Neutrophil (primary cell): Measurements from ENCODE around the gene TMEM170A.

Experiments
- H3K27ac ChIP-seq: fragments of 200-600 bp; sonication (generic); 2 replicates; pipeline ENCODE4 v1.5.1; 2016; ENCODE audit warnings: mild to moderate bottlenecking, moderate library complexity
- H3K27me3 ChIP-seq: fragments of 200-600 bp; sonication (generic); 2 replicates; pipeline ENCODE4 v1.6.0; 2016; ENCODE audit warnings: mild to moderate bottlenecking
- H3K36me3 ChIP-seq: fragments of 200-600 bp; sonication (generic); 2 replicates; pipeline ENCODE4 v1.5.1; 2017
- H3K4me1 ChIP-seq, 2 experiments: fragments of 200-600 bp in 1 of 2; sonication (generic) in 1 of 2; 1 replicate in 1 of 2; 2 replicates in 1 of 2; pipeline versions ENCODE4 v1.5.1 to v1.6.1; 2013 to 2016; ENCODE audit warnings: low read depth in 1 of 2, low read length in 1 of 2, mild to moderate bottlenecking in 1 of 2, moderate library complexity in 1 of 2; ENCODE audit not compliant: control insufficient read depth in 1 of 2, insufficient read depth in 1 of 2
- H3K4me3 ChIP-seq, 2 experiments: fragments of 200-600 bp in 1 of 2; sonication (generic) in 1 of 2; 1 replicate in 1 of 2; 2 replicates in 1 of 2; pipeline ENCODE4 v1.5.1; 2013 to 2016; ENCODE audit warnings: low read depth in 1 of 2, low read length in 1 of 2, mild to moderate bottlenecking in 1 of 2, moderate library complexity in 1 of 2
- H3K9me3 ChIP-seq: fragments of 200-600 bp; sonication (generic); 2 replicates; pipeline ENCODE4 v1.5.1; 2016
- CTCF ChIP-seq: fragments of 200-600 bp; sonication (generic); IDR thresholded peaks from 2 replicates; pipeline ENCODE4 v1.5.1; 2016; ENCODE audit warnings: antibody characterized with exemption

The TMEM170A gene

GRCh38 chr16:75483222-75483621 is 18.7 kb upstream of the TMEM170A start:
- no peaks in the 10 kb centered on the region for H3K4me1 ChIP-seq
- no peaks in the 10 kb centered on the region for H3K36me3 ChIP-seq
- H3K9me3 ChIP-seq: no peaks in the 10 kb centered on the region
- H3K27me3 ChIP-seq: no peaks in the 10 kb centered on the region
- no peak for TF ChIP-seq CTCF
- H3K4me3 ChIP-seq: no peak overlapping the region
- H3K27ac ChIP-seq: no peak overlapping the region

GRCh38 chr16:75482434-75483205 is 18.1 kb upstream of the TMEM170A start:
- Histone ChIP-seq H3K27ac (no peak overlapping the region), H3K36me3 (no peaks in the 10 kb centered on the region)

GRCh38 chr16:75481475-75481874 is 17.0 kb upstream of the TMEM170A start:
- no peak overlapping the region for H3K4me3 ChIP-seq
- no peaks in the 10 kb centered on the region for H3K36me3 ChIP-seq
- H3K4me1 ChIP-seq: no peaks in the 10 kb centered on the region
- H3K27me3 ChIP-seq: peaks cover 7% of the 10 kb centered on the region
- H3K9me3 ChIP-seq: no peaks in the 10 kb centered on the region
- H3K27ac ChIP-seq: no peak overlapping the region
- TF ChIP-seq CTCF: no peak

More at GRCh38 chr16:75482434-75483205, 18.1 kb upstream of the TMEM170A start:
- H3K9me3 ChIP-seq: no peaks in the 10 kb centered on the region
- peaks cover 2% of the 10 kb centered on the region for H3K27me3 ChIP-seq
- H3K4me3 ChIP-seq: no peak overlapping the region
- no peaks in the 10 kb centered on the region for H3K4me1 ChIP-seq
- no peak for TF ChIP-seq CTCF

GRCh38 chr16:75479421-75479990 is 15.0 kb upstream of the TMEM170A start:
- no peaks in the 10 kb centered on the region for H3K9me3 ChIP-seq
- TF ChIP-seq CTCF: no peak
- H3K27me3 ChIP-seq: peaks cover 7% of the 10 kb centered on the region
- H3K4me1 ChIP-seq: no peaks in the 10 kb centered on the region
- H3K27ac ChIP-seq: no peak overlapping the region
- H3K36me3 ChIP-seq: no peaks in the 10 kb centered on the region
- no peak overlapping the region for H3K4me3 ChIP-seq

- Histone ChIP-seq H3K27ac (no peak overlapping the region), H3K4me1 (no peaks in the 10 kb centered on the region), H3K9me3 (no peaks in the 10 kb centered on the region), H3K4me3 (no peak overlapping the region), H3K36me3 (no peaks in the 10 kb centered on the region), H3K27me3 (peaks cover 7% of the 10 kb centered on the region)
- no peak for TF ChIP-seq CTCF
Measured at GRCh38 chr16:75478480-75479345, 14.2 kb upstream of the TMEM170A start.
